Measurements from ENCODE around the gene TNRC6B.

The TNRC6B gene

GRCh38 chr22:40330086-40330485, 152.4 kb downstream of the TNRC6B start:
- DNase-seq = no peak
- in situ Hi-C loops (cut with HindIII; ENCODE audit: low pct_ligation_motif_present, low pct_unique_long_range_greater_than_20kb, low sequenced_read_pairs) = no loop called here

DNA sequence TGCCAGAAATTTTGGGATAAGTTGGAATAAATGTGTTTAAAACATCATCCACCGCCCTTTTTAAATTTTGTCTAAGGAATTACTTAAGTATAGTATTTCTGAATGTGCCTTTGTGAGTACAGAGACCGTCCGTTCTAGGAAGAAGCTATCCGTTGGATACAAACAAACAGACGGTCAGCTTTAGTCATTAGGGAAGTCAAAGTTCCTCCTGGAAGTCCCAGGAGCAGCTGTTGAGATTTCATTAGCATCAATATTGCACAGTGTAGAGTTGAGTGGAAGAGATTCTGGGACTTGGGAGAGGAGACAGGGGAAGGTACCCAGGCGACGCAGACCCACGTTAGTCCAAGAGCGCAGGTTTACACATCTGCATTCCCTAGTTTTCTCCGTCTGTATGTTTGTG, 152.9 kb downstream of the TNRC6B start:
- DNase-seq = no peak
- in situ Hi-C loops (cut with HindIII; ENCODE audit: low pct_ligation_motif_present, low pct_unique_long_range_greater_than_20kb, low sequenced_read_pairs) = no loop called here

- DNase-seq = no peak
- in situ Hi-C loops (cut with HindIII; ENCODE audit: low pct_ligation_motif_present, low pct_unique_long_range_greater_than_20kb, low sequenced_read_pairs) = no loop called here
These were observed 154.0 kb downstream of the TNRC6B start for GRCh38 chr22:40331706-40332105.

- in situ Hi-C loops (cut with HindIII; ENCODE audit: low pct_ligation_motif_present, low pct_unique_long_range_greater_than_20kb, low sequenced_read_pairs) = no loop called here
- no peak for DNase-seq
These were observed 154.6 kb downstream of the TNRC6B start for GRCh38 chr22:40332319-40332781.

DNA sequence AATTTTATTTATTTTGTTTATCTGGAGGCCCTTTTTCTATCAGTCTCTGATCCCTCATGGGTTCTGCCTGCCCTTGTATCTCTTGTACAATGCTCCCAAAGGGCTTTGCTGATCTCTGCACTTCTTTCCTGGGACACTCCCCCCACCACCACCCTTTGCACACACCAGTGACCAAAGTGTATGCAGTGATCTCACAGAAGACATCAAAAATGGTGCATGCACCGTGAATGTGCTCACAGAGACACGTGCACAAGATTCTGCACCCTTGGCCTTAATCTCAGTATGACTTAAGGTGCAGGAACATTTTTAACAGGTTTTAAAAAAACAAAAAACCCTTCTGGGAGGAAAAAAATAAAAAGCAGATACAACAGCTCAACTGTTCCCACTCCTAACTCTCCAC, 156.3 kb downstream of the TNRC6B start:
- in situ Hi-C loops (cut with HindIII; ENCODE audit: low pct_ligation_motif_present, low pct_unique_long_range_greater_than_20kb, low sequenced_read_pairs) = no loop called here
- DNase-seq = no peak

DNA sequence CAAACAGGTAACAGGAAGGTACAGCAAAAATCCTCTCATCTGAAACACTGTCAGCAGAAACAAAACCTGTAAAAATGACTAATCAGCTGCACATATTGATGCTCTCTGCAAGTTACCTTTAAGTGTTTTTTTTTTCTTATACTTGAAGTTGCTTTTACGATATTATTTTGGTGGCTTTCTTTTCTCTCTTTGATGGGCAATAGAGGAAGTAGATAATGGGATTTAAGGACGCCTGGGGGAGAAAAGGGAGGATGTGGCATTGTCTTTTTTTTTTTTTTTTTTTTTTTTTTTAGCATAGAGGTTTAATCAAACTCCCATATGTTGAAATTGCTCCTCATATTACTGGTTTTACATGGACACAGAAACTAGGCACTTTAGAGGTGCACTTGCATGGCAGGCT, 157.2 kb downstream of the TNRC6B start:
- DNase-seq = no peak
- in situ Hi-C loops (cut with HindIII; ENCODE audit: low pct_ligation_motif_present, low pct_unique_long_range_greater_than_20kb, low sequenced_read_pairs) = no loop called here

GRCh38 chr22:40335358-40335757, 157.6 kb downstream of the TNRC6B start:
- in situ Hi-C loops (cut with HindIII; ENCODE audit: low pct_ligation_motif_present, low pct_unique_long_range_greater_than_20kb, low sequenced_read_pairs) = no loop called here
- DNase-seq = no peak

GRCh38 chr22:40340044-40340443, 162.3 kb downstream of the TNRC6B start:
- in situ Hi-C loops (cut with HindIII; ENCODE audit: low pct_ligation_motif_present, low pct_unique_long_range_greater_than_20kb, low sequenced_read_pairs) = no loop called here
- no peak for DNase-seq

- no peak for DNase-seq
- in situ Hi-C loops (cut with HindIII; ENCODE audit: low pct_ligation_motif_present, low pct_unique_long_range_greater_than_20kb, low sequenced_read_pairs) = no loop called here
These were observed 163.9 kb downstream of the TNRC6B start for GRCh38 chr22:40341604-40342003.

DNA sequence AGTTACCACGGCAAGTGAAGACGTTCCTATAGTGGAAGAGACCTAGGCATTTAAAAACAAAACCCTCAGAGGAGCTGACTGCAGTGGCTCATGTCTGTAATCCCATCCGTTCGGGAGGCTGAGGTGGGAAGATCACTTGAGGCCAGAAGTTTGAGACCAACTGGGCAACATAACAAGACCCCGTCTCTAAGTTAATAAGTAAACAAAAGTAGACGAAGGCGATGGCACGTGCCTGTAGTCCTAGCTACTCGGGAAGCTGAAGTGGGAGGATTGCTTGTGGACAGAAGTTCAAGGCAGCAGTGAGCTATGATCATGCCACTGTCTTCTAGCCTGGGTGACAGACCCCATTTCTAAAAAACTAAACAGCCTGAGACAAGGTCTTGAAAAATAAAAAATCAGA, 164.8 kb downstream of the TNRC6B start:
- in situ Hi-C loops (cut with HindIII; ENCODE audit: low pct_ligation_motif_present, low pct_unique_long_range_greater_than_20kb, low sequenced_read_pairs) = no loop called here
- DNase-seq = no peak

DNA sequence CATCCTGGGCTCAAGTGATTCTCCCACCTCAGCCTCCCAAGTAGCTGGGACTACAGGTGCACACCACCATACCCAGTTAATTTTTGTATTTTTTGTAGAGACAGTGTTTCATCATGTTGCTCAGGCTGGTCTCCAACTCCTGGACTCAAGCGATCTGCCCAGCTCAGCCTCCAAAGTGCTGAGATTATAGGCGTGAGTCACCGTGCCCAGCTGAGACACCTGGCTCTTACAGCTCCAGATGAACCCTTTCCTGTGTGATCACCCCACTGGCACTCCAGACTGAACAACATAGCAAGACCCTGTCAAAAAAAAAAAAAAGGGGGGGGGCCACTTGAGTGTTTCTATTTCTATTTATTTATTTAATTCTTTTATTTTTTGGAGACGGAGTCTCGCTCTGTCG, 167.5 kb downstream of the TNRC6B start:
- peak; percentile 52 for DNase-seq
- in situ Hi-C loops (cut with HindIII; ENCODE audit: low pct_ligation_motif_present, low pct_unique_long_range_greater_than_20kb, low sequenced_read_pairs) = no loop called here

DNA sequence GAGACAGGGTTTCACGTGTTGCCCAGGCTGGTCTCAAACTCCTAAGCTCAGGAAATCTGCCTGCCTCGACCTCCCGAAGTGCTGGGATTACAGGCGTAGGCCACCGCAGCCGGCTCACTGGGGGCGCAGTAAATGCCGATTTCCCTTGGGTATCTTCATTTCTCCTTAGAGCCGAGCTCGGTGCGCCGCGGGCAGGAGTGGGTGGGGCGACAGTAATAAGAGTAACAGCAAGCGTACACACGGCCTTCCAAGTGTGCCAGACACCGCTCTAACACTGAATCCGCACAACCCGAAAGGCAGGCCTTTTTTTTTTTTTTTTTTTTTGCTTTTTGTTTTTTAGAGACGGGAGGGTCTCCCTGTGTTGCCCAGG, 168.1 kb downstream of the TNRC6B start:
- DNase-seq = peak; percentile 40
- in situ Hi-C loops (cut with HindIII; ENCODE audit: low pct_ligation_motif_present, low pct_unique_long_range_greater_than_20kb, low sequenced_read_pairs) = no loop called here

GRCh38 chr22:40346185-40347118, 168.7 kb downstream of the TNRC6B start, which contains the start of gene ADSL:
ADSL (plus strand) TSS chr22:40346500; CDS start chr22:40346559, 59 bp downstream.
- in situ Hi-C loops (cut with HindIII; ENCODE audit: low pct_ligation_motif_present, low pct_unique_long_range_greater_than_20kb, low sequenced_read_pairs) = no loop called here
- peak; percentile 83 for DNase-seq

GRCh38 chr22:40347300-40347699, 169.6 kb downstream of the TNRC6B start:
- no peak for DNase-seq
- in situ Hi-C loops (cut with HindIII; ENCODE audit: low pct_ligation_motif_present, low pct_unique_long_range_greater_than_20kb, low sequenced_read_pairs) = no loop called here

DNA sequence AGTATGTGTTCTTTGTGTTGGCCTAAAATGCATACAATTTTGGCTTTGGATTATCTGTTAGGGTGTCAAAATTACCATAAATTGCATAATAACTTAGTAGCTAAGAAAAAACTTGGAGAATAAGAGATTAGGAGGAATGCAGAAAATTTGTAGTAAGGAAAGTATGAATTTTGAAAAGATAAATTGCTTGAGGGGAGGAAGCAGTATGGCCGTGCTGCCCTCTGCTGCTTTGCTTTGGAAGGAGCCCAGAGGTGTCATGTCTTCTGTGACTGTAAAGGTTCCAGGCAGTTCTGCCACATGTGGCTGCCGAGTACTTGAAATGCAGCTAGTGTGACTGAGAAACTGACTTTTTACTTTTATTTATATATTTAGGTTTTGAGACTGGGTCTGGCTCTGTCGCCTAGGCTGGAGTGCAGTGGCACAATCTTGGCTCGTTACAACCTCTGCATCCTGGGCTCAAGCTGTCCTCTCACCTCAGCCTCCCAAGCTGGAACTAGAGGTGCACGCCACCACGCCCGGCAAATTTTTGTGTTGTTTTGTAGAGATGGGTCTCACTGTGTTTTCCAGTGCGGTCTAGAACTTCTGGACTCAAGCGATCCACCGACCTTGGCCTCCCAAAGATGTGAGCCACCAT, 170.4 kb downstream of the TNRC6B start:
- DNase-seq = peak; percentile 48
- in situ Hi-C loops (cut with HindIII; ENCODE audit: low pct_ligation_motif_present, low pct_unique_long_range_greater_than_20kb, low sequenced_read_pairs) = no loop called here

- DNase-seq = no peak
- in situ Hi-C loops (cut with HindIII; ENCODE audit: low pct_ligation_motif_present, low pct_unique_long_range_greater_than_20kb, low sequenced_read_pairs) = no loop called here
These were observed 175.0 kb downstream of the TNRC6B start for GRCh38 chr22:40352763-40353162.

DNA sequence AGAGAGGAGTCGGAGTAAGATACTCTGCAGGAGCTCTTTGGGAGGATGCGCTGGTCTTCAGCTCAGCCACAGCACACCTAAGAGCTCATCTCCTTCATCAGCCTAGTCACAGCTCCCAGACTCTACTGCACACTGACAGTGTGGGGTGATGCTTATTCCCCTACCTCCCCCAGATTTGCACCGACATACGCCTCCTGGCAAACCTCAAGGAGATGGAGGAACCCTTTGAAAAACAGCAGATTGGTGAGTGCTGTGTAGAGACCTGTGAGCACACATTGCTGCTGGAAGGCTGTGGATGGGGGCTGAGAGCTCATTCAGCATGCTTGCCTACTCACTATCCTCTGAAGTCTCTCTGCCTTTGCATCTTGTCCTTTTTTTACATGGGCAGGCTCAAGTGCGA, 183.4 kb downstream of the TNRC6B start:
- DNase-seq = no peak
- in situ Hi-C loops (cut with HindIII; ENCODE audit: low pct_ligation_motif_present, low pct_unique_long_range_greater_than_20kb, low sequenced_read_pairs) = no loop called here

GRCh38 chr22:40363059-40363458, 185.3 kb downstream of the TNRC6B start:
- in situ Hi-C loops (cut with HindIII; ENCODE audit: low pct_ligation_motif_present, low pct_unique_long_range_greater_than_20kb, low sequenced_read_pairs) = no loop called here
- no peak for DNase-seq

DNA sequence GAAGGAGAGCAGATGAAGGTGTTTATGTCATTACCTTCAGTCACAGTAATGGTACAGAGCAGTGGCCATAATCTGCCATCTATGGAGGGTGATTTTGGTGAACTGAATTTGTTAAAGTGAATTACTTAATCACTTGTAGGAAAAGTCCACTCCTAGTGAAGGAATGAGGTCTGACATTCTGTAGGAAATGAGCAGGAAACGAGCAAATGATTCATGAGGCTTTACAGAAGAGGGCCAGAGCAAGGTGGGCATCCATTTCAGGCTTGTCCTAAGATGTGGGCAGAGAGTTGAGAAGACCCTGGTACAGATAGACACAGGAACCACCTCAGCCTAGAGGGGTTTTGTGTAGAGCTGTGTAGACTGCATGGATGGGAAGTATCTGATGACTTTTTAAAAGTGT, 186.7 kb downstream of the TNRC6B start:
- in situ Hi-C loops (cut with HindIII; ENCODE audit: low pct_ligation_motif_present, low pct_unique_long_range_greater_than_20kb, low sequenced_read_pairs) = no loop called here
- DNase-seq = no peak

DNA sequence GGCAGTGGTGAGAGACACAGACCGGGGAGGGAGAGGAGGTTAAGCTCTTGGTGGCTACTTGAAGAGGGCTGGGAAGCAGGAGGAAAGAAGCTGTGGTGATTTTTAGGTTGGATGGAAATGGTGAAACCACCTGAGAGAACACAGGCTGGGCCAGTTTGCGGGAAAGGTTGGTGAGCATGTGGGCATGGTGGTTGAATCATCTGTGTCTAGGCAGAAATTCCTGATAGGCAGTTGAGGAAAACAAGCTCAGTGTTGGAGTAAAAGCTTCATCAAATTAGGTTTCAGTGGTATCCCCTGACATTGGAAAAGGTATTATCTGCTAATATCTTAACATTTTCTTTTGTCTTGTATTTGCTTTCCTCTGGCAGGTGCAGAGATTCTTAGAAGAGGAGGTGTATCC, 188.3 kb downstream of the TNRC6B start:
- in situ Hi-C loops (cut with HindIII; ENCODE audit: low pct_ligation_motif_present, low pct_unique_long_range_greater_than_20kb, low sequenced_read_pairs) = no loop called here

More for the DNA sequence above, 188.3 kb downstream of the TNRC6B start:
- DNase-seq = no peak

Data from ACHN (cell line).